Gastrocnemius medialis (tissue), 4 donors: ENCODE data around the gene ABCC4.

ENCODE experiments used
- POLR2A ChIP-seq, 2 donors: fragments of 450-650 bp; IDR thresholded peaks; one replicate each; pipeline ENCODE4 v1.6.1; 2017; ENCODE audit warnings: antibody characterized with exemption in 2 of 2, mild to moderate bottlenecking in 2 of 2, moderate library complexity in 2 of 2
- TF ChIP-seq, protein P1 (sequence below), 5 experiments: fragments of 450-650 bp in 3 of 5; fragments of 200-600 bp in 2 of 5; sonication (generic) in 2 of 5; IDR thresholded peaks in 4 of 5; conservative IDR thresholded peaks in 1 of 5; 1 replicate in 4 of 5; 2 replicates in 1 of 5; pipeline ENCODE4 v1.5.1; 2016 to 2019; ENCODE audit warnings: antibody characterized with exemption in 5 of 5, mild to moderate bottlenecking in 3 of 5, moderate library complexity in 3 of 5

DNA sequence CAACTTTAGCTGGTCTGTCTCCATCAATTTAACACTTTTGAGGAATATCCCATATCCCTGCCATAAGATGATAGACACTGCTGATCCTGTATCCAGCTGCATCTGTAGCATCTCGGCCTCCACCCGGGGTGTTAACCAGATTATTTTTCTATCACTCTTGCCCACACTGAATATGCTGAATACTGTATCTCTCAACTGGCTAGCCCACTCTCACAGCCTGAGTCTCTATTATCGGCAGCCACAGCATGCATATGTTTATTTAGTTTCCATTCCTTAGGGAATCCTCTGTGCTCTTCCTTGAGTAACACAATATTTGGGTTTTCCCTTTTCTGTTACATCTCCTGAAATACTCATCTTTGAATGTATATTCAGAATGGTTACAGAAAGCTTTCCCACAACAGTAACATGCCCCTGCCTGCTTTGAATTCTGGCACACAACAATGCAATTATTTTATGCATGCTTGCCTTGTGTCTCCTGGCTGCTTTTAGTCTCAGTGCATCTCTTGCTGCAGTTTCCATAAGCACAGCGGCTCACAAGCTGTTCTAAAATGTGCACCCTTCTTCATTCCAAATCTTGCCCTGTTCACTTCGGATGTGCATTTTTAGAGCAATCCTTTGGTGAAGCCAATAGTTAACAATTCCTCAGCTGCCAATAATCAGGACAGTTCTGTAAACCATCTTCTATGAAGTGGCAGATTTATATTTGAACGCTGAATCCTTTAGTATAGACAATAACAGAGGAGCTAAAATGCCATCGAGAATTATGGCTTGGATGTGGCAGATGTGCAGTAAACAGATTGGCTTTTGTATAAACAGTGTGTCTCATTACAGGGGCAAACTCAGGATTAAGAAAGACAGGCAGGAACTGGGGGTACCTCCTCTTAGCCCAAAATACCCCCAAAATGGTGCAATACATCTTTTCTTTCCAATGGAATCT is 327.0 kb downstream of the ABCC4 start:
- TF ChIP-seq, protein P1, sequence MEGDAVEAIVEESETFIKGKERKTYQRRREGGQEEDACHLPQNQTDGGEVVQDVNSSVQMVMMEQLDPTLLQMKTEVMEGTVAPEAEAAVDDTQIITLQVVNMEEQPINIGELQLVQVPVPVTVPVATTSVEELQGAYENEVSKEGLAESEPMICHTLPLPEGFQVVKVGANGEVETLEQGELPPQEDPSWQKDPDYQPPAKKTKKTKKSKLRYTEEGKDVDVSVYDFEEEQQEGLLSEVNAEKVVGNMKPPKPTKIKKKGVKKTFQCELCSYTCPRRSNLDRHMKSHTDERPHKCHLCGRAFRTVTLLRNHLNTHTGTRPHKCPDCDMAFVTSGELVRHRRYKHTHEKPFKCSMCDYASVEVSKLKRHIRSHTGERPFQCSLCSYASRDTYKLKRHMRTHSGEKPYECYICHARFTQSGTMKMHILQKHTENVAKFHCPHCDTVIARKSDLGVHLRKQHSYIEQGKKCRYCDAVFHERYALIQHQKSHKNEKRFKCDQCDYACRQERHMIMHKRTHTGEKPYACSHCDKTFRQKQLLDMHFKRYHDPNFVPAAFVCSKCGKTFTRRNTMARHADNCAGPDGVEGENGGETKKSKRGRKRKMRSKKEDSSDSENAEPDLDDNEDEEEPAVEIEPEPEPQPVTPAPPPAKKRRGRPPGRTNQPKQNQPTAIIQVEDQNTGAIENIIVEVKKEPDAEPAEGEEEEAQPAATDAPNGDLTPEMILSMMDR (IDR thresholded peaks at IDR 0.05 in 4 of 5, conservative IDR thresholded peaks at IDR 0.05 in 1 of 5) = no peak
- TF ChIP-seq POLR2A (IDR thresholded peaks at IDR 0.05) = no peak
